ENCODE results near the gene PRKAA1.

The PRKAA1 gene

DNA sequence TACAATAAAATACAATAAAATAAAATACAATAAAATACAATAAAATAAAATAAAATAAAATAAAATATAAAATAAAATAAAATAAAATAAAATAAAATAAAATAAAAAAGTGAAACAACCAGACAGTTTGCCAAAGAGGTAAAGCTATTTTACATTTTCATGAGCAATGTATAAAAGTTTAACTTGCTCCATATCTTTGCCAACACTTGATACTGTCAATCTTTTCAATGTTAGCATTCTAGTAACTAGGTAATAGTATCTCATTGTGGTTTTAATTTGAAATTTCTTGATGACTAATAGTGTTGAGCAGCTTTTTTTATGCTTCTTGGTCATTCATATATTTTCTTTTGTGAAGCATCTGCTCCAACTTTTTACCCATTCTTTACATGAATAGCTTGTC is 59.7 kb downstream of the PRKAA1 start:
- Histone ChIP-seq H2AK5ac (ENCODE audit: low read length) (no peak overlapping the region), H3K27me3 (ENCODE audit: insufficient read depth, low read length, poor library complexity) (no peaks in the 10 kb centered on the region), H3K23ac (ENCODE audit: low read length) (no peak overlapping the region), H2BK15ac (replicated peaks; ENCODE audit: low read depth) (no peak overlapping the region), H2BK5ac (ENCODE audit: low read length) (no peak overlapping the region), H2BK120ac (ENCODE audit: low read depth, low read length) (no peak overlapping the region), H3K4me2 (ENCODE audit: low read length) (no peak overlapping the region), H4K5ac (ENCODE audit: low read length) (no peak overlapping the region), H3K18ac (ENCODE audit: low read length) (no peak overlapping the region), H4K8ac (ENCODE audit: low read depth, low read length) (no peak overlapping the region), H3K27ac (ENCODE audit: low read depth, low read length) (no peak overlapping the region), H3K9ac (ENCODE audit: low read length) (no peak overlapping the region), H3K56ac (ENCODE audit: low read length) (no peak overlapping the region), H3K36me3 (ENCODE audit: control insufficient read depth, insufficient read depth, low read length) (no peaks in the 10 kb centered on the region), H3K4ac (ENCODE audit: low read depth, low read length) (no peak overlapping the region), H3K79me1 (ENCODE audit: low read length) (no peaks in the 10 kb centered on the region), H3K79me2 (ENCODE audit: control insufficient read depth, insufficient read depth, low read length) (no peaks in the 10 kb centered on the region), H3K4me3 (ENCODE audit: low read length) (no peak overlapping the region), H3K4me1 (ENCODE audit: control insufficient read depth, low read depth, low read length) (peaks cover 1% of the 10 kb centered on the region)
- DNase-seq, result no peak

DNA sequence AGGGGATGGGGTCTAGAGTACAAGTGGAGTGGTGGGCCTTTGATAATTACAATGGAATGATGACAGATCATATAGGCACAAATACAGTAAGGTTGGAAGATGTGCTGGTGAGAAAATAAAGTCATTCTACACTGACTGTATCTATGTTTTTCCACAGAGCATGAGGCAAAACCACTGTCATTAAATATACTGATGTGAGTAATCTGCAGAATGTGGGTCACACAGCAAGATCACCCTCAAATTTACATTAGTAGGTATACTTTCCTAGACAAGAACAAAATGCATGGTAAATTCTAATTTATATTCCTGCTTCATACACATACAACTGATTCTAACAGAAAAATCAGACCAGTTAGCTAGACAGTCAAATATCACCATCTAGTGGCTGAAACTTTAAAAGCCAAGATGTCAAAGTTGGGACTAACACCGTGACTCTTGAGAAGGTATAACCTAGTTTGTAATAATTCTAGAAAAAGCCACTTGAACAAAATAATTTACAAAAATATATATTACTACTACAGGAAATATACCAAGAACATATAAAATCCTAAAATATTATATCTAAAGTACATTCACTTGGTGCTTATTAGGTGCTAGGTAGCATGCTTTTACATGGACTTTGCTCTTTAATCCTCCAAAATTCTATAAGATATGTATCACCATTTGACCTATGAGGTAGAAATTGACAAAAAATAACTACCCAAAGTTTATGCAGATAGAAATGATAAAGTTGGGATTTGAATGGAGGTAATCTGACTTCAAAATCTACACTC is 61.9 kb downstream of the PRKAA1 start:
- Histone ChIP-seq H2BK15ac (replicated peaks; ENCODE audit: low read depth) (no peak overlapping the region), H3K4me2 (ENCODE audit: low read length) (no peak overlapping the region), H3K4ac (ENCODE audit: low read depth, low read length) (no peak overlapping the region), H4K8ac (ENCODE audit: low read depth, low read length) (no peak overlapping the region), H2BK5ac (ENCODE audit: low read length) (no peak overlapping the region), H3K4me1 (ENCODE audit: control insufficient read depth, low read depth, low read length) (peaks cover 1% of the 10 kb centered on the region), H3K79me2 (ENCODE audit: control insufficient read depth, insufficient read depth, low read length) (no peaks in the 10 kb centered on the region), H3K27ac (ENCODE audit: low read depth, low read length) (no peak overlapping the region), H3K4me3 (ENCODE audit: low read length) (no peak overlapping the region), H3K36me3 (ENCODE audit: control insufficient read depth, insufficient read depth, low read length) (no peaks in the 10 kb centered on the region), H3K27me3 (ENCODE audit: insufficient read depth, low read length, poor library complexity) (no peaks in the 10 kb centered on the region), H3K79me1 (ENCODE audit: low read length) (no peaks in the 10 kb centered on the region), H3K9ac (ENCODE audit: low read length) (no peak overlapping the region), H3K18ac (ENCODE audit: low read length) (no peak overlapping the region), H3K56ac (ENCODE audit: low read length) (no peak overlapping the region), H3K23ac (ENCODE audit: low read length) (no peak overlapping the region), H2AK5ac (ENCODE audit: low read length) (no peak overlapping the region), H2BK120ac (ENCODE audit: low read depth, low read length) (no peak overlapping the region), H4K5ac (ENCODE audit: low read length) (no peak overlapping the region)
- peak; percentile 59 for DNase-seq
- WGBS (ENCODE audit: extremely low coverage, insufficient coverage, low lambda C conversion rate), result no CpG with 5 or more reads among the region's 1 CpG

DNA sequence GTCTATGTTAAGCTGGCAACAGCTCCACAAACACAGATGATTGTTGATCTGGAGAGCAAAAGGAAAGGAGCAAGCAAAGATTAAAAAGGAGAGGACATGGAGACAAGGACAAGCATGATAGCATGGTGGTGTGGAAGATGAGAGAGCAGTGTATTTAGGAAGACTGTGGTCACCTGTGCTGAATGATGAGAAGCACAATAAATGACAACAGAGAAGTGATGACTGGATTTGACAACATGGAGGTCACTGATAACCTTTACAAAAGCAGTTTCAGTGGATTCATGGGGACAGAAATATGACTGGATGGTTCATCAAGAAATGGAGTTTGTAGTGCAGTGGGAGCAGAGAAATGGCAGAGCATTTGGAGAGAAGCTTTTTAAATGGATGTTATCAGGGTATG is 62.6 kb downstream of the PRKAA1 start:
- no peak for DNase-seq
- H3K27me3 ChIP-seq (ENCODE audit: insufficient read depth, low read length, poor library complexity), result no peaks in the 10 kb centered on the region
- peaks cover 1% of the 10 kb centered on the region for H3K4me1 ChIP-seq (ENCODE audit: control insufficient read depth, low read depth, low read length)
- H3K56ac ChIP-seq (ENCODE audit: low read length), result no peak overlapping the region
- H2BK120ac ChIP-seq (ENCODE audit: low read depth, low read length), result no peak overlapping the region
- no peak overlapping the region for H3K4me2 ChIP-seq (ENCODE audit: low read length)
- H3K4ac ChIP-seq (ENCODE audit: low read depth, low read length), result no peak overlapping the region
- H2BK15ac ChIP-seq (replicated peaks; ENCODE audit: low read depth), result no peak overlapping the region
- H3K4me3 ChIP-seq (ENCODE audit: low read length), result no peak overlapping the region
- H3K23ac ChIP-seq (ENCODE audit: low read length), result no peak overlapping the region
- no peak overlapping the region for H4K8ac ChIP-seq (ENCODE audit: low read depth, low read length)
- no peak overlapping the region for H2BK5ac ChIP-seq (ENCODE audit: low read length)
- H4K5ac ChIP-seq (ENCODE audit: low read length), result no peak overlapping the region
- no peak overlapping the region for H3K27ac ChIP-seq (ENCODE audit: low read depth, low read length)
- no peaks in the 10 kb centered on the region for H3K79me1 ChIP-seq (ENCODE audit: low read length)
- no peak overlapping the region for H3K18ac ChIP-seq (ENCODE audit: low read length)
- H3K36me3 ChIP-seq (ENCODE audit: control insufficient read depth, insufficient read depth, low read length), result no peaks in the 10 kb centered on the region
- no peak overlapping the region for H3K9ac ChIP-seq (ENCODE audit: low read length)
- no peak overlapping the region for H2AK5ac ChIP-seq (ENCODE audit: low read length)
- no peaks in the 10 kb centered on the region for H3K79me2 ChIP-seq (ENCODE audit: control insufficient read depth, insufficient read depth, low read length)

DNA sequence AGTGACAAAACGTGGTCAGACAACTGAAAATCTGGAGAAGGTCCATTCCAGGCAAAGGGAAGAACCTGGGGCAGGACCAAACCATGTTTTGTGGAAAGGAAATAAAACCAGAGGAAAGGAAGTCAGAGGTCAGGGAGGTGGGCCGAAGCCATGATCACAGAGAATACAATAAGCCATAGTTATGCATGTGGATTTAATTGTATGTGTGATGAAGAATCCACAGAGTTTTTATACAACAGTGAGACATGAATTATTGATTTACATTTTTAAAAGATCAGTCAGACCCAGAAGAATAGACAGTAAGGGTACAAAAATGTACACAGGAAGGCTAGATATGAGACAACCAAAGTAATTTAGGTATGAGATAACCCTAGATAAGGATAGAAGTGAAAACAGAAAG is 63.2 kb downstream of the PRKAA1 start:
- H3K27me3 ChIP-seq (ENCODE audit: insufficient read depth, low read length, poor library complexity), result no peaks in the 10 kb centered on the region
- H3K4me2 ChIP-seq (ENCODE audit: low read length), result no peak overlapping the region
- no peak overlapping the region for H3K4me3 ChIP-seq (ENCODE audit: low read length)
- no peak overlapping the region for H2BK5ac ChIP-seq (ENCODE audit: low read length)
- H3K23ac ChIP-seq (ENCODE audit: low read length), result no peak overlapping the region
- H3K56ac ChIP-seq (ENCODE audit: low read length), result no peak overlapping the region
- no peak overlapping the region for H2BK15ac ChIP-seq (replicated peaks; ENCODE audit: low read depth)
- H2AK5ac ChIP-seq (ENCODE audit: low read length), result no peak overlapping the region
- no peak overlapping the region for H3K9ac ChIP-seq (ENCODE audit: low read length)
- H3K27ac ChIP-seq (ENCODE audit: low read depth, low read length), result no peak overlapping the region
- H2BK120ac ChIP-seq (ENCODE audit: low read depth, low read length), result no peak overlapping the region
- no peak overlapping the region for H3K18ac ChIP-seq (ENCODE audit: low read length)
- no peak overlapping the region for H4K5ac ChIP-seq (ENCODE audit: low read length)
- H3K79me1 ChIP-seq (ENCODE audit: low read length), result no peaks in the 10 kb centered on the region
- no CpG with 5 or more reads among the region's 2 CpGs for WGBS (ENCODE audit: extremely low coverage, insufficient coverage, low lambda C conversion rate)
- no peaks in the 10 kb centered on the region for H3K79me2 ChIP-seq (ENCODE audit: control insufficient read depth, insufficient read depth, low read length)
- H3K4ac ChIP-seq (ENCODE audit: low read depth, low read length), result no peak overlapping the region
- peaks cover 1% of the 10 kb centered on the region for H3K4me1 ChIP-seq (ENCODE audit: control insufficient read depth, low read depth, low read length)
- no peak overlapping the region for H4K8ac ChIP-seq (ENCODE audit: low read depth, low read length)
- no peaks in the 10 kb centered on the region for H3K36me3 ChIP-seq (ENCODE audit: control insufficient read depth, insufficient read depth, low read length)
- no peak for DNase-seq

DNA sequence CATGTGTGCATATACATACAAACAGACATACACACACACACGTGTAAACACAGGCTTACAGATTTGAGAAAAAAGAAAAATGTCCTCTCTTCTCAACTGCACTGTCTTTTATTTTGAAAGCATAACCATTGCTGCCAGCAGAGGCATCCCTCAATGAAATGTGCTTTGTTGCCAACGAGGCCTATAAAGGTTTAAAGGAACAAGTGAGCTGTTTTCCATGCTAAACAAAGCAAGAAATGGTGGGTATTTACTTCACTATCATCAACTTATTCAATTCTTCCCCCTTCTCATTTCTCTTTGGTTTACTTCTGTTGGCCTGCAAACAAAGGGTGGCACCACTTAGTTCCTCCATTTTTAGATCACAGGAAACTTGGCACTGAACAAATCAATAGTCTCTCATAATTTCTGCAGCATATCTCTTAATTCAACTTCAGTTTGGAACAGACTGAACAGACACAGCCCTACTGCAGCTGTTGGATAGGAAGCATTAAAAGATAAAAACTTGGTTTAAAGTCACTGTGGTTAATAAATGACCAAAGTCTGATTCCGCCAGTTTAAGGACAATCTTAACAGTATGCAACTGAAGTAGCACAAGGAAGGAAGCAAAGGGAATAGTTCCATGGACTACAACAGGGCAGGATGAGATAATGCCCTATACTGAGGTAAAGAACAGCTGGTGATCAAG is 64.2 kb downstream of the PRKAA1 start:
- H3K23ac ChIP-seq (ENCODE audit: low read length), result no peak overlapping the region
- H3K27me3 ChIP-seq (ENCODE audit: insufficient read depth, low read length, poor library complexity), result no peaks in the 10 kb centered on the region
- H3K4ac ChIP-seq (ENCODE audit: low read depth, low read length), result no peak overlapping the region
- no peak overlapping the region for H2BK15ac ChIP-seq (replicated peaks; ENCODE audit: low read depth)
- no peak overlapping the region for H4K5ac ChIP-seq (ENCODE audit: low read length)
- no peak overlapping the region for H3K56ac ChIP-seq (ENCODE audit: low read length)
- no peaks in the 10 kb centered on the region for H3K79me2 ChIP-seq (ENCODE audit: control insufficient read depth, insufficient read depth, low read length)
- DNase-seq, result no peak
- H3K4me2 ChIP-seq (ENCODE audit: low read length), result no peak overlapping the region
- no peak overlapping the region for H3K18ac ChIP-seq (ENCODE audit: low read length)
- no peak overlapping the region for H2BK5ac ChIP-seq (ENCODE audit: low read length)
- H3K27ac ChIP-seq (ENCODE audit: low read depth, low read length), result no peak overlapping the region
- no peak overlapping the region for H4K8ac ChIP-seq (ENCODE audit: low read depth, low read length)
- H3K9ac ChIP-seq (ENCODE audit: low read length), result no peak overlapping the region
- H3K4me3 ChIP-seq (ENCODE audit: low read length), result no peak overlapping the region
- peaks cover 1% of the 10 kb centered on the region for H3K4me1 ChIP-seq (ENCODE audit: control insufficient read depth, low read depth, low read length)
- H3K79me1 ChIP-seq (ENCODE audit: low read length), result no peaks in the 10 kb centered on the region
- no CpG with 5 or more reads among the region's 3 CpGs for WGBS (ENCODE audit: extremely low coverage, insufficient coverage, low lambda C conversion rate)
- H3K36me3 ChIP-seq (ENCODE audit: control insufficient read depth, insufficient read depth, low read length), result no peaks in the 10 kb centered on the region
- no peak overlapping the region for H2BK120ac ChIP-seq (ENCODE audit: low read depth, low read length)
- H2AK5ac ChIP-seq (ENCODE audit: low read length), result no peak overlapping the region

DNA sequence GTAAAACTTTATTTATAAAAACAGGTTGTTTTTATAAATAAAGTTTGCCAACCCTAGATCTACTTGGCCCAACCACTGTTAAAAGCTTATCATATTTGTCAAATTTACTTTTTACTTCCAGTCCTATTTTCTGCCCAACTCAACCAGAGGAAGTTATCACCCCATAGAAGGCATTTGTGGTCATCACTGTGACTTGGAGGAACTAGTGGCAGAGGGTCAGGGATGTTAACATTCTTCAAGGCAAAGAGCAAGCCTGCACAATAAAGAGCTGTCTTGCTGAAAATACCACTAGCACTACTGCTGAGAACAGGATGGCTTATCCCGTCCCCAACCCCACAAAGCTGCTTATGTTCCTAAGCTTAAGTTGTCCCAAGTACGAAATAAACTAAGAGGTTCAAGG is 64.7 kb downstream of the PRKAA1 start:
- no peak overlapping the region for H2AK5ac ChIP-seq (ENCODE audit: low read length)
- no peak overlapping the region for H3K4me3 ChIP-seq (ENCODE audit: low read length)
- H3K79me2 ChIP-seq (ENCODE audit: control insufficient read depth, insufficient read depth, low read length), result no peaks in the 10 kb centered on the region
- no peak overlapping the region for H3K9ac ChIP-seq (ENCODE audit: low read length)
- no peak overlapping the region for H4K8ac ChIP-seq (ENCODE audit: low read depth, low read length)
- WGBS (ENCODE audit: extremely low coverage, insufficient coverage, low lambda C conversion rate), result no CpG with 5 or more reads among the region's 2 CpGs
- H2BK15ac ChIP-seq (replicated peaks; ENCODE audit: low read depth), result no peak overlapping the region
- no peak overlapping the region for H3K4ac ChIP-seq (ENCODE audit: low read depth, low read length)
- no peak overlapping the region for H3K18ac ChIP-seq (ENCODE audit: low read length)
- H3K27me3 ChIP-seq (ENCODE audit: insufficient read depth, low read length, poor library complexity), result no peaks in the 10 kb centered on the region
- H3K79me1 ChIP-seq (ENCODE audit: low read length), result no peaks in the 10 kb centered on the region
- H2BK120ac ChIP-seq (ENCODE audit: low read depth, low read length), result no peak overlapping the region
- H3K56ac ChIP-seq (ENCODE audit: low read length), result no peak overlapping the region
- DNase-seq, result no peak
- H3K27ac ChIP-seq (ENCODE audit: low read depth, low read length), result no peak overlapping the region
- peaks cover 1% of the 10 kb centered on the region for H3K4me1 ChIP-seq (ENCODE audit: control insufficient read depth, low read depth, low read length)
- H3K4me2 ChIP-seq (ENCODE audit: low read length), result no peak overlapping the region
- H2BK5ac ChIP-seq (ENCODE audit: low read length), result no peak overlapping the region
- H4K5ac ChIP-seq (ENCODE audit: low read length), result no peak overlapping the region
- H3K23ac ChIP-seq (ENCODE audit: low read length), result no peak overlapping the region
- no peaks in the 10 kb centered on the region for H3K36me3 ChIP-seq (ENCODE audit: control insufficient read depth, insufficient read depth, low read length)
